Osteocyte (in vitro differentiated cells): ENCODE data around the gene PGLYRP4. TPM values are rescaled to one million over a fixed set of nuclear protein-coding genes. Genes with fewer than 3 reads are reported as not detected.
A peak's percentile ranks its signal among the peaks of the same experiment; 100 is the strongest.

Experiments used
- DNase-seq: peaks from one replicate; pipeline ENCODE4 v3.0.0; 2021; ENCODE audit warnings: mixed read lengths; ENCODE audit not compliant: unreplicated experiment; ENCODE audit errors: extremely low spot score
- H3K27ac Mint-ChIP-seq: one replicate; pipeline ENCODE4 v1.8.0; 2021; ENCODE audit warnings: mild to moderate bottlenecking, mixed read lengths; ENCODE audit not compliant: unreplicated experiment
- H3K27me3 Mint-ChIP-seq: one replicate; pipeline ENCODE4 v1.8.0; 2021; ENCODE audit warnings: mixed read lengths; ENCODE audit not compliant: unreplicated experiment
- H3K36me3 Mint-ChIP-seq: one replicate; pipeline ENCODE4 v1.8.0; 2021; ENCODE audit warnings: mixed read lengths; ENCODE audit not compliant: unreplicated experiment
- H3K4me1 Mint-ChIP-seq: one replicate; pipeline ENCODE4 v1.8.0; 2021; ENCODE audit warnings: mixed read lengths; ENCODE audit not compliant: unreplicated experiment
- H3K4me3 Mint-ChIP-seq: one replicate; pipeline ENCODE4 v1.8.0; 2021; ENCODE audit warnings: mild to moderate bottlenecking, moderate library complexity, mixed read lengths; ENCODE audit not compliant: unreplicated experiment
- H3K9me3 Mint-ChIP-seq: one replicate; pipeline ENCODE4 v1.8.0; 2021; ENCODE audit warnings: mixed read lengths; ENCODE audit not compliant: unreplicated experiment
- total RNA-seq: library from RNA; stranded (reverse); gene quantifications from 2 replicates; pipeline ENCODE4 v1.2.1, GENCODE V29; 2021
- TF ChIP-seq, protein P1 (sequence below): fragments of 200-600 bp; sonication (generic); IDR thresholded peaks from 2 replicates; pipeline ENCODE4 v1.5.0; 2021; ENCODE audit warnings: antibody characterized with exemption, mild to moderate bottlenecking, moderate library complexity

The PGLYRP4 gene
- total RNA-seq, 1 donor from 2014 or later = not detected

DNA sequence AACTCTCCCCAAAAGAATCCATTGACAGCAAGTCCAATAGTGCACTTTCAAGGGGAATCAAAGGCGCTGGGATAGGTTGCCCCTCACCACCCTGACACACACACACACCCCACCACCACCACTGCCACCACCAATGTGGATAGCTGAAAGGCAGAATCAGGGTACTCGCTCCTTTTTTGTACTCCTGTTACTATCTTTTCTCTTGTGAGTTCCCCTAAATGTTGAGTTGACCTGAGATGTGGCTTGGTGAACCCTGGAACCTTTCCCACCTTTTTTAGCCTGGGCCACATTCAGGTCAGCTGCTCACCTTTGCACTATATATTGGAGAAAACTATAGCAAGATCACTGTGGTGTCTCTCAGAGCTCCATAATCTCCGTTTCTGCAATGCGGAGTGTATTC is 38.4 kb upstream of the PGLYRP4 start:
- H3K4me3 Mint-ChIP-seq = no peak overlapping the region
- peaks cover 12% of the 10 kb centered on the region for H3K9me3 Mint-ChIP-seq
- H3K4me1 Mint-ChIP-seq = no peaks in the 10 kb centered on the region
- peak; percentile 48 for DNase-seq
- H3K27ac Mint-ChIP-seq = no peak overlapping the region
- H3K36me3 Mint-ChIP-seq = no peaks in the 10 kb centered on the region
- TF ChIP-seq, protein P1, sequence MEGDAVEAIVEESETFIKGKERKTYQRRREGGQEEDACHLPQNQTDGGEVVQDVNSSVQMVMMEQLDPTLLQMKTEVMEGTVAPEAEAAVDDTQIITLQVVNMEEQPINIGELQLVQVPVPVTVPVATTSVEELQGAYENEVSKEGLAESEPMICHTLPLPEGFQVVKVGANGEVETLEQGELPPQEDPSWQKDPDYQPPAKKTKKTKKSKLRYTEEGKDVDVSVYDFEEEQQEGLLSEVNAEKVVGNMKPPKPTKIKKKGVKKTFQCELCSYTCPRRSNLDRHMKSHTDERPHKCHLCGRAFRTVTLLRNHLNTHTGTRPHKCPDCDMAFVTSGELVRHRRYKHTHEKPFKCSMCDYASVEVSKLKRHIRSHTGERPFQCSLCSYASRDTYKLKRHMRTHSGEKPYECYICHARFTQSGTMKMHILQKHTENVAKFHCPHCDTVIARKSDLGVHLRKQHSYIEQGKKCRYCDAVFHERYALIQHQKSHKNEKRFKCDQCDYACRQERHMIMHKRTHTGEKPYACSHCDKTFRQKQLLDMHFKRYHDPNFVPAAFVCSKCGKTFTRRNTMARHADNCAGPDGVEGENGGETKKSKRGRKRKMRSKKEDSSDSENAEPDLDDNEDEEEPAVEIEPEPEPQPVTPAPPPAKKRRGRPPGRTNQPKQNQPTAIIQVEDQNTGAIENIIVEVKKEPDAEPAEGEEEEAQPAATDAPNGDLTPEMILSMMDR = no peak
- H3K27me3 Mint-ChIP-seq = peaks cover 2% of the 10 kb centered on the region

DNA sequence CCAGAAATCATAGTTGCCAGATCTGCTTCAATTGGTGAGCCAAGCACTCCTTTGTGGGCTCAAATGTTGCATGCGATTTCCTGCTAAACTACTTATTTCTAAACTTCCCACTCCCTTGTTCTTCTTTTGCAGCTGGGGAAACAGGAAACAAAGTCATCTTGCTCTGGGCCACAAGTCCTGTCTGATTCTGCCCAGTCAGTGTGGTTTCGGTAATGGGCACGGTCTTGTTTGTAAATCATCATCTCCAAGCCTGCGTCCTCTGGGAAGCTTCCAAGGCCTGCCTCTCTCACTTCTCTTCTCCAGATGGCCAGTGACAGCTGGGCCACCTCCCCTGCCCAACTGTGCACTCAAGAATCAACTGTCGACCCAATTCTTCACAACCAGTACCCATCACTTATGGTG is 37.9 kb upstream of the PGLYRP4 start:
- H3K9me3 Mint-ChIP-seq = peaks cover 17% of the 10 kb centered on the region
- peak; percentile 57 for DNase-seq
- H3K36me3 Mint-ChIP-seq = no peaks in the 10 kb centered on the region
- H3K27me3 Mint-ChIP-seq = peaks cover 2% of the 10 kb centered on the region
- TF ChIP-seq, protein P1 = no peak
- no peak overlapping the region for H3K27ac Mint-ChIP-seq
- H3K4me1 Mint-ChIP-seq = no peaks in the 10 kb centered on the region
- no peak overlapping the region for H3K4me3 Mint-ChIP-seq

DNA sequence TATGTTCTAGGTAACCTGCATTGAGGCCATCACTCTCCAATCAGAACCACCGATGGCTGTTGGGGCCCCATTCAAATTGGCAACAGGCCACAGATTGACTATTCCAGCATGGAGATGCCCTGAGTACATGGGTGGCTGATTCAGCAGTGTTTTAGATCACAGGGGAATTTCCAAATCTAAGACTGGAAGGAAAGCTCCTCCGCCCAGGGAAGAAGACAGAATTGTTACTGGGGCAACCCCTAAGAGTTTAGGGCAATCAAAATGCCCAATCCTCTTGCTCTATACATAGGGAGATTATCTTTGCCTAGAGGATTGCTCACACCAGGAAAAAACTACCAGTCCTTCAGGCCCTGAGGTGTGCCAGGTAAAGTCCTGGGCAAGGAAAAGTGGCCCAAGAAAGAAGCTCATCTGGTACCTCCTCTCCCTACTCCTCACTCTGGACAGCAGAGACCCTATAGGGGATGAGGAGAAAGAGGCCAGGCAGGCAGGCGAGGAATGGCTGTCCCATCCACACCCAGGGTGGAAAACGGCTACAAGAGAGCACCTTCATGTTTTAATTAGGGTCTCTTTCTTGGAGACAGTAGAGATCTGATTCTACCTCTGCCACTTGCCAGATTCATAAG is 36.4 kb upstream of the PGLYRP4 start:
- TF ChIP-seq, protein P1 = no peak
- H3K27me3 Mint-ChIP-seq = peaks cover 2% of the 10 kb centered on the region

DNA sequence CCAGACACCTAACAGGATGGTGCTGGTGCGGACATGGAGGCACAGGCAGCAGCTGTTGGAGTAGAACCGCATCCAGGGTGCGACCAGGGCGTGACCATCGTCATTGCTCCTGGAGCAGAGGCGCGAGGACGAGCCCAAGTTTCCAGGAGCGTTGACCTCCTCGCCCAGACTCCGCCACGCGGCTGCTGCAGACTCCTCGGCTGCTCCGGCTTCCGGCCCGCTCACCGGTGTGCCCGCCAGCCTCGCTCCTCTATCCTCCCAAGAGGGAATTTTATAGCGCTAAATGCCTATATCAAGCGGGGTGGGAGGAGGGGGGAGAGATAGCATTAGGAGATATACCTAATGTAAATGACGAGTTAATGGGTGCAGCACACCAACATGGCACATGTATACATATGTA is 32.1 kb upstream of the PGLYRP4 start:
- Mint-ChIP-seq H3K4me1 (no peaks in the 10 kb centered on the region), H3K27me3 (no peaks in the 10 kb centered on the region), H3K27ac (no peak overlapping the region), H3K9me3 (peaks cover 22% of the 10 kb centered on the region), H3K4me3 (no peak overlapping the region), H3K36me3 (no peaks in the 10 kb centered on the region)
- DNase-seq = no peak
- TF ChIP-seq, protein P1 = no peak

More for the DNA sequence above, 36.4 kb upstream of the PGLYRP4 start:
- H3K27ac Mint-ChIP-seq = no peak overlapping the region
- peaks cover 22% of the 10 kb centered on the region for H3K9me3 Mint-ChIP-seq
- peak; percentile 59 for DNase-seq
- H3K4me3 Mint-ChIP-seq = no peak overlapping the region
- H3K4me1 Mint-ChIP-seq = no peaks in the 10 kb centered on the region
- H3K36me3 Mint-ChIP-seq = no peaks in the 10 kb centered on the region

DNA sequence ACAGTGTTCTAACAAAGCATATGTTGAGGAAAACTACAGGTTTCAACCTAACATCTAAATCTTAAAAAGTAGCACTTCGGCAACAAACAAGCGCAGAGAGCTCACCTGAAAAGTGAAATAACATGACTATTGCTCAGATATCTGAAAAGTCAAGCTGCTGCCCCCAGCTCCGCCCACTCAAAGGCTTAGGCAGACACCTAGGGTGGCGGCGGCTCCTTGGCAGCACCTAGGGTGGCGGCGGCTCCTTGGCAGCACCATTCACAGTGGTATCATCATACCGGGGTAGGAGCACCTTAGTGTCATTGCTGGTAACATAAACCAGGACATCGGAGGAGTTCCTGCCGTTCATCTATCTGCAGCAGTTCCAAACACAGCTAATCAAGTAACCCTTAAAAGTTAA is 30.9 kb upstream of the PGLYRP4 start:
- no peaks in the 10 kb centered on the region for H3K36me3 Mint-ChIP-seq
- peaks cover 22% of the 10 kb centered on the region for H3K9me3 Mint-ChIP-seq
- H3K27ac Mint-ChIP-seq = no peak overlapping the region
- no peaks in the 10 kb centered on the region for H3K27me3 Mint-ChIP-seq
- DNase-seq = no peak
- H3K4me1 Mint-ChIP-seq = no peaks in the 10 kb centered on the region
- no peak overlapping the region for H3K4me3 Mint-ChIP-seq
- TF ChIP-seq, protein P1 = no peak
